ENCODE data around the gene MIA3. TPM values are rescaled to one million over a fixed set of nuclear protein-coding genes. Genes with fewer than 3 reads are reported as not detected.

Gene MIA3
- total and polyA plus RNA-seq, 9 of the 15 experiments (the other 6 are each of a cell fraction or from before 2014, with no cell fraction given): 21.6 to 89.4 (median 40.8) TPM

DNA sequence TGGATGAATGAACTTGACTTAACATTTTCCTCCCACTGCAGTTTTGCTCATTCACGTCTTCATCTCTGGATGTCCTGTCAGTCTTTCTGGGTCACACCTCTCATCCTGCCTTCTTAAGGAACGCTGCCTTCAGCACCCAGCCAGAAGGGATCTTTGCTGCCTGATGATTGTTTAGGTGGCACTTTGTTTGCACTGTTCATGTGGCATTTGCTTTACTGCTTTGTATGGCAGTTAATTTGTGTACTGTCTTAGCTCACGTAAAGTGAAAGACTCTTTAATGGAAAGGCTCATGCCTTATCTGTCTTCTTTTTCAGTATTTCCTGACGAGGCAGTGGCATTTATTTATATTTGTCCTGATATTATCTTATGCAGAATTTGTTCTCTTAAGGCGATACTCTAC lies 4.9 kb downstream of the MIA3 start:
- Histone ChIP-seq H3K4me3 (no peak overlapping the region), H3K9me1 (ENCODE audit: control insufficient read depth, insufficient read depth, low read length) (no peaks in the 10 kb centered on the region), H3K4me1 (replicated peaks in 1 of 2; ENCODE audit: control insufficient read depth in 2 of 2, insufficient read depth in 2 of 2, low read length in 2 of 2) (peaks cover 8% of the 10 kb centered on the region in 2 experiments; a peak in 4 of 5 replicates), H3K27ac (ENCODE audit: extremely low read depth, low read depth, low read length) (no peak overlapping the region), H3K9ac (ENCODE audit: insufficient read depth in 1 of 2, low read depth in 2 of 2, low read length in 2 of 2) (no peak overlapping the region), H2AFZ (ENCODE audit: low read depth, low read length) (no peak overlapping the region), H3K79me2 (ENCODE audit: control insufficient read depth, insufficient read depth, low read length) (peaks cover 34% of the 10 kb centered on the region), H4K20me1 (replicated peaks; ENCODE audit: control insufficient read depth, insufficient read depth, low read length) (peaks cover 13% of the 10 kb centered on the region), H3K36me3 (ENCODE audit: control insufficient read depth, insufficient read depth, low read length) (peaks cover 63% of the 10 kb centered on the region), H3K9me3 (replicated peaks; ENCODE audit: control insufficient read depth, insufficient read depth, low read depth, low read length) (no peaks in the 10 kb centered on the region), H3K27me3 (ENCODE audit: control insufficient read depth in 2 of 2, insufficient read depth in 2 of 2, low read length in 2 of 2) (no peaks in the 10 kb centered on the region), H3K4me2 (ENCODE audit: insufficient read depth, low read length) (no peak overlapping the region)
- intact Hi-C loops (cut with micrococcal nuclease) (no loop called here), in situ Hi-C loops (cut with MboI) (no loop called here)
- no TSS peak for BruUV-seq (replicated peaks)
- ChIA-PET POLR2A (interaction anchor here (1.4 kb wide), 1 partner anchor 11 kb away, joined by 5 read pairs; no protein-coding TSS in a partner anchor), CTCF (ENCODE audit: low intra/inter-chr PET ratio) (interaction anchor here (0.7 kb wide), 1 partner anchor 26 kb away, joined by 3 read pairs; no protein-coding TSS in a partner anchor)
- DNase-seq (ENCODE audit: extremely low read depth in 1 of 4, low spot score in 3 of 4) (no peak), ATAC-seq (no peak), FAIRE-seq (no peak)
- 83% methylated on average over 5 of the region's 5 CpGs for WGBS (ENCODE audit: insufficient coverage, low coverage, missing lambda C conversion rate)
- TF ChIP-seq MED1 (CRISPR knock-in tag; IDR thresholded peaks at IDR 0.05; ENCODE audit: borderline replicate concordance) (no peak), TCF7 (IDR thresholded peaks at IDR 0.05; ENCODE audit: borderline replicate concordance) (no peak), ZMIZ1 (IDR thresholded peaks at IDR 0.05; ENCODE audit: low read depth in 2 of 2, low read length in 2 of 2) (no peak), ZNF584 (CRISPR knock-in tag; IDR thresholded peaks at IDR 0.05; ENCODE audit: low read depth) (no peak), ZNF175 (CRISPR knock-in tag; IDR thresholded peaks at IDR 0.05; ENCODE audit: low read depth) (no peak), NR1H2 (CRISPR knock-in tag; IDR thresholded peaks at IDR 0.05) (no peak), ETS1 (conservative IDR thresholded peaks at IDR 0.05; ENCODE audit: control insufficient read depth, low read depth, low read length) (no peak), CREB1 (IDR thresholded peaks at IDR 0.05) (no peak), CREB1 (CRISPR knock-in tag; IDR thresholded peaks at IDR 0.05) (no peak), RCOR1 (IDR thresholded peaks at IDR 0.05; ENCODE audit: borderline replicate concordance in 1 of 2, low read depth in 2 of 2, low read length in 2 of 2) (no peak)
- TF ChIP-seq, protein P1, sequence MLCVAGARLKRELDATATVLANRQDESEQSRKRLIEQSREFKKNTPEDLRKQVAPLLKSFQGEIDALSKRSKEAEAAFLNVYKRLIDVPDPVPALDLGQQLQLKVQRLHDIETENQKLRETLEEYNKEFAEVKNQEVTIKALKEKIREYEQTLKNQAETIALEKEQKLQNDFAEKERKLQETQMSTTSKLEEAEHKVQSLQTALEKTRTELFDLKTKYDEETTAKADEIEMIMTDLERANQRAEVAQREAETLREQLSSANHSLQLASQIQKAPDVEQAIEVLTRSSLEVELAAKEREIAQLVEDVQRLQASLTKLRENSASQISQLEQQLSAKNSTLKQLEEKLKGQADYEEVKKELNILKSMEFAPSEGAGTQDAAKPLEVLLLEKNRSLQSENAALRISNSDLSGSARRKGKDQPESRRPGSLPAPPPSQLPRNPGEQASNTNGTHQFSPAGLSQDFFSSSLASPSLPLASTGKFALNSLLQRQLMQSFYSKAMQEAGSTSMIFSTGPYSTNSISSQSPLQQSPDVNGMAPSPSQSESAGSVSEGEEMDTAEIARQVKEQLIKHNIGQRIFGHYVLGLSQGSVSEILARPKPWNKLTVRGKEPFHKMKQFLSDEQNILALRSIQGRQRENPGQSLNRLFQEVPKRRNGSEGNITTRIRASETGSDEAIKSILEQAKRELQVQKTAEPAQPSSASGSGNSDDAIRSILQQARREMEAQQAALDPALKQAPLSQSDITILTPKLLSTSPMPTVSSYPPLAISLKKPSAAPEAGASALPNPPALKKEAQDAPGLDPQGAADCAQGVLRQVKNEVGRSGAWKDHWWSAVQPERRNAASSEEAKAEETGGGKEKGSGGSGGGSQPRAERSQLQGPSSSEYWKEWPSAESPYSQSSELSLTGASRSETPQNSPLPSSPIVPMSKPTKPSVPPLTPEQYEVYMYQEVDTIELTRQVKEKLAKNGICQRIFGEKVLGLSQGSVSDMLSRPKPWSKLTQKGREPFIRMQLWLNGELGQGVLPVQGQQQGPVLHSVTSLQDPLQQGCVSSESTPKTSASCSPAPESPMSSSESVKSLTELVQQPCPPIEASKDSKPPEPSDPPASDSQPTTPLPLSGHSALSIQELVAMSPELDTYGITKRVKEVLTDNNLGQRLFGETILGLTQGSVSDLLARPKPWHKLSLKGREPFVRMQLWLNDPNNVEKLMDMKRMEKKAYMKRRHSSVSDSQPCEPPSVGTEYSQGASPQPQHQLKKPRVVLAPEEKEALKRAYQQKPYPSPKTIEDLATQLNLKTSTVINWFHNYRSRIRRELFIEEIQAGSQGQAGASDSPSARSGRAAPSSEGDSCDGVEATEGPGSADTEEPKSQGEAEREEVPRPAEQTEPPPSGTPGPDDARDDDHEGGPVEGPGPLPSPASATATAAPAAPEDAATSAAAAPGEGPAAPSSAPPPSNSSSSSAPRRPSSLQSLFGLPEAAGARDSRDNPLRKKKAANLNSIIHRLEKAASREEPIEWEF (CRISPR knock-in tag; IDR thresholded peaks at IDR 0.05): no peak
